HAP-1 (cell line): ENCODE results near the gene LY6G5C.

Experiments used
- DNase-seq, 2 experiments: peaks; one replicate each; pipeline ENCODE4 v3.0.0-alpha.2; 2016 to 2020; ENCODE audit warnings: low spot score in 2 of 2
- H3K27me3 ChIP-seq: fragments of 250-450 bp; sonication (Bioruptor Pico); 2 replicates; pipeline ENCODE4 v1.5.1; 2020; ENCODE audit warnings: low read depth, mild to moderate bottlenecking, moderate library complexity
- H3K36me3 ChIP-seq: fragments of 250-450 bp; sonication (Bioruptor Pico); replicated peaks from 2 replicates; pipeline ENCODE4 v1.5.1; 2020; ENCODE audit warnings: mild to moderate bottlenecking
- H3K4me1 ChIP-seq: fragments of 250-450 bp; sonication (Bioruptor Pico); 2 replicates; pipeline ENCODE4 v1.5.1; 2020; ENCODE audit warnings: mild to moderate bottlenecking
- H3K4me3 ChIP-seq: fragments of 250-450 bp; sonication (Bioruptor Pico); 2 replicates; pipeline ENCODE4 v1.5.1; 2020; ENCODE audit warnings: mild to moderate bottlenecking, moderate library complexity
- H3K9me3 ChIP-seq: fragments of 250-450 bp; sonication (Bioruptor Pico); 2 replicates; pipeline ENCODE4 v1.5.1; 2020; ENCODE audit warnings: mild to moderate bottlenecking, moderate library complexity
- in situ Hi-C: fragments of 300-500 bp; cut with MboI; formaldehyde crosslinking; loops from 3 replicates; pipeline ENCODE4 v1.14.3; 2020; ENCODE audit warnings: low sequenced_read_pairs, inconsistent platforms, mixed read lengths

Gene LY6G5C

DNA sequence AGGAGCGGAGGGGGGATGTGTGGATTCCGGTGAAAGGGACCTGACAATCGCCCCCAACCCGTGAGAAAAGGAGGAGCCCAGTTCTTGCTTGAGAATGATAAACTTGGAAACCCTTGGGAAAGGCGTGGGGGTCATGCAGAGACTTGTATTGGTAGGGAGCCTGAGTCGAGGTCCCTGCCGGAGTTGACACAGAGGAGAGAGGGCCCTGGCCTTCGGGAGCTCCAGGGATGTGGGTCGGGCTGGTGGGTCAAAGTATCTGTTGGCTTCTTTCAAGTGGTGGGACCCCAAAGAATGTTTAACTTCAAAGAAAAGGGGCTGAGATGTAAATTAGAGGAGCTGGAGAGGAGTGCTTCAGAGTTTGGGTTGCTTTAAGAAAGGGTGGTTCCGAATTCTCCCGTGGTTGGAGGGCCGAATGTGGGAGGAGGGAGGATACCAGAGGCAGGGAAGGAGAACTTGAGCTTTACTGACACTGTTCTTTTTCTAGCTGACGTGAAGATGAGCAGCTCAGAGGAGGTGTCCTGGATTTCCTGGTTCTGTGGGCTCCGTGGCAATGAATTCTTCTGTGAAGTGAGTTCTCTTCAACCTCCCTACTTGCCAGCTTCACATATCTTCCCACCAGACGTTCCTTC lies 14.4 kb downstream of the LY6G5C start:
- in situ Hi-C loops = loop anchor here (10.0 kb wide), 1 partner anchor 298 kb away; no protein-coding TSS in a partner anchor
- no peaks in the 10 kb centered on the region for H3K27me3 ChIP-seq
- no peaks in the 10 kb centered on the region for H3K9me3 ChIP-seq
- peaks cover 76% of the 10 kb centered on the region for H3K36me3 ChIP-seq
- H3K4me1 ChIP-seq = peaks cover 5% of the 10 kb centered on the region; the same call in 1 of the 2 replicates
- H3K4me3 ChIP-seq = peak overlapping the region; percentile 99
- no peak for DNase-seq

GRCh38 chr6:31665501-31666336 lies 15.1 kb downstream of the LY6G5C start, which contains the start of gene CSNK2B:
Gene CSNK2B (plus strand): TSS chr6:31666080. CDS start chr6:31666832, 752 bp downstream.
- peak; percentile 98 to 99 for DNase-seq
- no peaks in the 10 kb centered on the region for H3K27me3 ChIP-seq
- H3K4me3 ChIP-seq = peak within 1 kb of the TSS; percentile 99
- in situ Hi-C loops = loop anchor here (10.0 kb wide), 1 partner anchor 299 kb away; no protein-coding TSS in a partner anchor
- peaks cover 72% of the 10 kb centered on the region for H3K36me3 ChIP-seq
- peaks cover 9% of the 10 kb centered on the region for H3K4me1 ChIP-seq
- H3K9me3 ChIP-seq = no peaks in the 10 kb centered on the region

DNA sequence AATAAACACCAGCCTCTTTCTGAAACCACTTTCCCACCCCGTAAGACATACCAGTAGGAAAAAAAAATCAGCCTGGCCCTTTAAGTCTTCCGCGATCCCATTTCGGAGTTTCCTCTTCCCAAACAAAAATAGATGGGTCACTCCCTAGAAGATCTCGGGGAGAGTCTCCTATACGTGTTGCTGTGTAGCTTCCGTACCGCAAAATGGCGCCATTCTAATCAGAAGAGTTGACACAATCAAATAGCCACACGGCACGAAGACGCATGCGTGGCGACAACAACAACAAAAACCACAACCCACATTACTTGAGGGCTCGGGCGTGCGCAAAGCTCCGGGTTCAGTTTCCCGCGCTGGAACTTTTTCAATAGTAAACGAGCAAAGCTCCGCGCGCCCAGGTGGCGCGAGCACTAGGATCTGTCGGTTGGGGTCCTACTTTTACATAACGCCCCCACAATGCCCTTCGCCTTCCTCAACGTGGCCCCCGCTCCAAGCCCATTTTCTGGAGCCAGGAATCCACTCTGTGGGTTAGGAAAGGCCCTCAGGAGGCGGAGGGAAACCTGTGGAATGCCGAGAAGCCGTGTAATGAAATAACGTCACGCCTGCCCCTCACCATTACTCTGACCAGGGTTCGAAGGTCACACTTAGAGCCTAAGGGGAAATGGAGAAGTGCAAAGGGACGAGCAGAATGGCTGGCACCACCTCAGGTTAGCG lies 15.9 kb downstream of the LY6G5C start, which contains the start of gene GPANK1:
GPANK1 (minus strand) TSS at position 208 of the 711 bp plus-strand sequence. CDS start 519 bp downstream, outside the sequence.
- in situ Hi-C loops = loop anchor here (10.0 kb wide), 1 partner anchor 300 kb away; no protein-coding TSS in a partner anchor
- Histone ChIP-seq H3K4me3 (peak within 1 kb of the TSS; percentile 99), H3K36me3 (peaks cover 65% of the 10 kb centered on the region), H3K9me3 (no peaks in the 10 kb centered on the region), H3K4me1 (peaks cover 9% of the 10 kb centered on the region), H3K27me3 (no peaks in the 10 kb centered on the region)
- DNase-seq = peak; percentile 93 to 95

GRCh38 chr6:31663961-31664789 lies 16.7 kb downstream of the LY6G5C start:
- Histone ChIP-seq H3K9me3 (no peaks in the 10 kb centered on the region), H3K4me3 (peak overlapping the region; percentile 99), H3K4me1 (peaks cover 17% of the 10 kb centered on the region), H3K36me3 (peaks cover 58% of the 10 kb centered on the region), H3K27me3 (no peaks in the 10 kb centered on the region)
- no peak for DNase-seq
- in situ Hi-C loops = loop anchor here (10.0 kb wide), 1 partner anchor 301 kb away; no protein-coding TSS in a partner anchor

- peaks cover 49% of the 10 kb centered on the region for H3K36me3 ChIP-seq
- no peaks in the 10 kb centered on the region for H3K27me3 ChIP-seq
- DNase-seq = no peak
- no peaks in the 10 kb centered on the region for H3K9me3 ChIP-seq
- peaks cover 23% of the 10 kb centered on the region for H3K4me1 ChIP-seq
- in situ Hi-C loops = loop anchor here (10.0 kb wide), 1 partner anchor 301 kb away; no protein-coding TSS in a partner anchor
- no peak overlapping the region for H3K4me3 ChIP-seq
Measured at GRCh38 chr6:31663126-31663960, 17.5 kb downstream of the LY6G5C start.

GRCh38 chr6:31662124-31662723 lies 18.6 kb downstream of the LY6G5C start:
- no peaks in the 10 kb centered on the region for H3K9me3 ChIP-seq
- H3K36me3 ChIP-seq = peaks cover 49% of the 10 kb centered on the region
- no peak for DNase-seq
- H3K4me1 ChIP-seq = peaks cover 24% of the 10 kb centered on the region
- in situ Hi-C loops = loop anchor here (10.0 kb wide), 1 partner anchor 303 kb away; no protein-coding TSS in a partner anchor
- H3K4me3 ChIP-seq = no peak overlapping the region
- H3K27me3 ChIP-seq = no peaks in the 10 kb centered on the region

DNA sequence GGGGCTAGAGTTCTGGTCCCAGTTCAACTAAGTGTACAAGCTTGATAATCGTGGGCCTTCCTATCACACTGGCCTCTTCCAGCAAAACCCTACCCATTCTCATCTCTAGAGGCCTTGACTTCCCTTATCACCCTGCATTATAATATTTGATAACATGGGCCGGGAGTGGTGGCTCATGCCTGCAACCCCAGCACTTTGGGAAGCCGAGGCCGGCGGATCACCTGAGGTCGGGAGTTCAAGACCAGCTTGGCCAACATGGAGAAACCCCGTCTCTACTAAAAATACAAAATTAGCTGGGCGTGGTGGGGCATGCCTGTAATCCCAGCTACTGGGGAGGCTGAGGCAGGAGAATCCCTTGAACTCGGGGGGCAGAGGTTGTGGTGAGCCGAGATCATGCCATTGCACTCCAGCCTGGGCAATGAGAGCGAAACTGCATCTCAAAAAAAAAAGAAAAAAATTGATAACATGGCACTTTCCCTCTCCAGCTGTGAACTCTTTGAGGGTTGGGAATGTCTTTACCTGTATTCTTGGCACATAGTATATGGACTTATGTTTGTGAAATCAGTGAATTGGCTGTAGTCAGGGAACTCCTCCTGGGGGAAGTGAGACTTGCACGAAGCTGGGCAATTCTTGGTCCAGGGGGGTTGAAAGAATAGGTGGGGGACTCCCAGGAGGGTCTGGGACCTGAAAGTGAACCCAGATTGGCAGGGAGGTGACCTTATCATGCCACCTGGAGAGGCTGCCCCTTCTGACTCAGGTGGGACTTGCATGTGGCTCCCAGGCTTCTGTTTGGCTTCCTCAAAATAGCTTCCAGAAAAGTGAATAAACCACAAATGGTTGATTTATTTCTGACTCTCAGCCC lies 19.4 kb downstream of the LY6G5C start:
- Histone ChIP-seq H3K9me3 (no peaks in the 10 kb centered on the region), H3K4me3 (peak overlapping the region; percentile 56), H3K36me3 (peaks cover 44% of the 10 kb centered on the region), H3K4me1 (peaks cover 20% of the 10 kb centered on the region), H3K27me3 (no peaks in the 10 kb centered on the region)
- DNase-seq = no peak
- in situ Hi-C loops = loop anchor here (10.0 kb wide), 1 partner anchor 303 kb away; no protein-coding TSS in a partner anchor

GRCh38 chr6:31660381-31661261 lies 20.2 kb downstream of the LY6G5C start, which contains the start of gene C6orf47:
Gene C6orf47 (minus strand): TSS chr6:31660778. CDS start chr6:31659947, 831 bp downstream.
- Histone ChIP-seq H3K9me3 (no peaks in the 10 kb centered on the region), H3K4me3 (peak within 1 kb of the TSS; percentile 56), H3K27me3 (no peaks in the 10 kb centered on the region), H3K4me1 (peaks cover 20% of the 10 kb centered on the region), H3K36me3 (peaks cover 40% of the 10 kb centered on the region)
- in situ Hi-C loops = loop anchor here (10.0 kb wide), 1 partner anchor 304 kb away; no protein-coding TSS in a partner anchor
- DNase-seq = peak; percentile 78 to 90

DNA sequence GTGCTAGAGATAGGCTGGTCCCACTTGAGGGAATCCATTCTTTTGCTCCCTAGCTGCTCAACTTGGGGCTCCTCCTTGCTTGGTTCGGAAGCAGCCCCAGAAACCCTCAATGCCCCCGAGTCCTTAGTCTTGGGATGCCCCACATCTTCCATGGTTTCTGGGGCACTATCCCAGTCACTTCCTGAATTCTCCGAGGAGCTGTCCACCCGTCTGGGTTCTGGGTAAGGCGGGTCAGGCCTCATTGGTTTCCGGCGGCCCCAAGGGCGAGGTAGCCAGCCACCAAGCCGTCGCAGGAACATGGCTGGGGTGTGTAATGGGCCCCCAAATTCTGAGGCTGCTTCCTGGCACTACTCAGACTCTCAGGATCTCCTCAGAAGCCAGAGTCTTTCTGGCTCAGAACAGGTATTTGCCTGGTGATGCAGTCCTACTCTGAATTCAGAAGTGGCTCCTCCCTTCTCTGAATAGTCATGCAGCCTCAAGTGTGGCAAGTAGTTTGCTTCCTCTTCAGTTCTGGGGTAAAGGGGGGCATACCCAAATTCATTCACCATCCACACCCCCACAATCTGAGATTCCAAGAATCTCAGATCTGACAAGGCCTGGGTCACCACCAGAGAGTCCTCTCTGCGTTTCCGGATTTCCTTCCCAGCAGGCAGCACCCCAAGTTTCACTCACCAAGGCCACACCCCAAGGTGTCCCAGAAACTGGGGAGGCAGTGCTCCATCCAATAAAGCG lies 21.1 kb downstream of the LY6G5C start:
- DNase-seq = no peak
- Histone ChIP-seq H3K4me3 (peak overlapping the region; percentile 56), H3K36me3 (peaks cover 41% of the 10 kb centered on the region), H3K27me3 (no peaks in the 10 kb centered on the region), H3K9me3 (no peaks in the 10 kb centered on the region), H3K4me1 (peaks cover 20% of the 10 kb centered on the region)
- in situ Hi-C loops = loop anchor here (10.0 kb wide), 1 partner anchor 305 kb away; no protein-coding TSS in a partner anchor
